IPS-NIHi7 (cell line): ENCODE measurements around the gene TBCD.
"Not testable (repeated sequence)": the region's sequence is repeated elsewhere in the genome, so short reads cannot be mapped to it uniquely, and the experiment has no call there.

Experiments
- DNase-seq: peaks from one replicate; pipeline ENCODE4 v3.0.0; 2012; ENCODE audit warnings: mixed read lengths; ENCODE audit errors: extremely low spot score

Gene TBCD

DNA sequence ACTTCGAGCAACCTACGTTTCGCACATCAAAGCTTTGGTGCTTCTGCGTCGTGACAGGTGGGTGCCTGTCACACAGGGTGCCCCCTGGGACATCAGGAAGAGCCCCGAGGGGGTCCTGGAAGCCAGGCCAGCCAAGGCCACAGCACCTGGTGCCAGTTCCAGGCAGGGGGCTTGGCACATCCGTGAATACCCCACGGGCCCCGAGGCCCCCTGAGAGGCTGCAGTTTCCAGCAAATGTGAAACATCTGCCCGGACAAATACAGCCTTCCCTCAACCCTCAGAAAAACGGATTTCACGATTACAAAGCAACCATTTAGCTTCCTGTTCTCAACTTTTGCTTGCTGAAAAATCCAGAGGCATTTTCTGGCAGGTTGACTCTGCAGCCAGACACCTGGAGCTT lies 218.2 kb downstream of the TBCD start:
- DNase-seq = no peak

DNA sequence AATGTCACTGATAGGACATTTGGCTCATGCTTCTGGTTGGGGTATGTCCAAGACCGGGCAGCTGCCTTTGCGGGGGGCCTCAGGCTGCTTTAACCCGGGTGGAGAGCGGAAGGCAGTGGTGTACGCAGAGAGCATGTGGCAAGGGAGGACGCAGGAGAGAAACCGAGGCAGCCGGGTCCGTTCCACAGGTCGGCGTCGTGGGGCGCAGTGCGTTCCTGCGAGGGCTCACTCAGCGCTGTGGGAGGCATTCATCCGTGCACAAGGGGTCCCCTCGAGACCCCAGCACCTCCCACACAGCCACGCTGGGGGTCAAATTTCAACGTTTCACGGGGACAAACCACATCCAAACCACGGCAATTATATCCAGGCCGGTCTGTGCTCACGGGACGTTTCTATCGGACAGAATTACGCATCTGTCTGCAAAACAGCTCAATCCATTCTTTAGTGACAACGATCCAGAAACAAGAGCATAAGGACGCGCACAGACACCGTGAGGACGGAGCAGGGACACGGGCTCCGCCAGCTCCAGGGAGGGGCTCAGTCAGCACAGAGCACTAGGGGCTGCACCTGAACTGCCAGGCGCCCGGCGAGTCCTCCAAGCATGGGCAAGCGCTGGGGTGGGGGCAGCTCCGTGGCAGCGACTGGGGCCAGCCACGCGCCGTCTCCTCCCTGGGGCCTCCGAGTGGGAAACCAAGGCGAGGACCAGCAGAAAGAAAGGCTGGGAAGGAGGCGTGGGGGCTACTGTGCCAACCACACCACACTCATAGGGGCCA lies 219.1 kb downstream of the TBCD start:
- no peak for DNase-seq

- peak; percentile 3 for DNase-seq
Observed at GRCh38 chr17:82972836-82973372, 221.0 kb downstream of the TBCD start.

- DNase-seq = peak; percentile 5
Observed at GRCh38 chr17:82973456-82974135, 221.7 kb downstream of the TBCD start.

- DNase-seq = peak; percentile 8
Observed at GRCh38 chr17:82974136-82974952, 222.5 kb downstream of the TBCD start.

DNA sequence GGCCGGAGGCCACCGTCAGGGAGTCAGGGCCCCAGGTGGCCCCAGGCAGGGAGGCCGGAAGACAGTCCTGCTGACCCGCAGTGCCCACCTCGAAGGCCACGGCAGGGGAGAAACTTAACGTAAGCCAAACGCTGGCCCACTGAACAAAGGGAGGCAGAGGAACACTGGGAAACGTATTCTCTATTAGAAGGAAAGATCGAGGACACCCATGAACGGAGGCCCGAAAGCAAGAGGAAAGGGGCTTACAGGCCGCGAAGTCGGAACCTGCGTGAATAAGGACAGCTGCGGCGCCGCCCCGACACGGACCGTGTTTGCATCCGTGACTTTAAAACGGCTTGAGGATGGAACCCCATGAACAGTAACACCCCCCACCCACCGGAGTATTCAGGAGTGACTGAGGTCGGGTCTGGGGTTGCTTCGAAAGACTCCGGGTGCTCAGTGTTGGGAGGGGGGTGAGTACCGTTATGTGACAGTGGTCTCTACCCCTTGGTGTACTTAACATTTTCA lies 225.2 kb downstream of the TBCD start:
- DNase-seq = peak; percentile 4

DNA sequence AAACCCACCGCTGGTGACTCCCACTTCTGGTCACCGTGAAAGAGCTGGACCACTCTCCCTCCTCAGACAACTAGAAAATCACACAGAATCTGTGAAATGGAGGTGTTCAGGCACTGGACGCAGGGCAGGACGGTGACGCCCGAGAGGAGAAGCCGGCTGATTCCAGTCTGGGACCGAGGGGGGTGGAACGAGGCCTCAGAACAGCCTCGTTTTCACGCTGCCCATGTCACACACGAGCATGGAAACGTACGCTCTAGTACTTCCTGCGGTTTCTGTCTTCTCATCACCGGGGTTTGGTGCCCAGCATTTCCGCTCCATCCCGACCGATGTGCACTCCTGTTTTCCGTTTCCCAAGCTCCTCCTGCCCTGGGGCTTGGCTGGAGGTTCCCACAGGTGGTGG lies 225.7 kb downstream of the TBCD start:
- DNase-seq = peak; percentile 6

GRCh38 chr17:82978765-82979349 lies 227.0 kb downstream of the TBCD start:
- no peak for DNase-seq

- DNase-seq = peak; percentile 2
Observed at GRCh38 chr17:82979718-82980117, 227.9 kb downstream of the TBCD start.

DNA sequence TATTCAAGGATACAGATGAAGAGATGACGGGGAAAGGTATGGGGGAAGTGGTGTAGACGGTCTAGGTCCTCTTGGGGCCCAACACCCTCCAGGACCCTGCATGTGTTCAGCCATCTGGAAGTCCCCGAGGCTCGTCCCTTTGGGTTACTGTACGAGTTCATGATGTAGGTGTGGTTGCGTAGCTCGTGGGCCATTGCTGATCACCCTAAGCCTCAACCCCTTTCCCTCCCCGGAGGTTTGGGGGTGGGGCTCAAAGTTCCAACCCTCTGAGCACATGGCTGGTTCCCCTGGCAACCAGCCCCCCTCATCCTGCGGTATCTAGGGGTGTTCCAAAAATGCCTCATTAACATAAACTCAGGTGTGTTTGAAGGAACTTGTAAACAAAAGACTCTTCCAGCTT lies 228.8 kb downstream of the TBCD start:
- peak; percentile 8 for DNase-seq

DNA sequence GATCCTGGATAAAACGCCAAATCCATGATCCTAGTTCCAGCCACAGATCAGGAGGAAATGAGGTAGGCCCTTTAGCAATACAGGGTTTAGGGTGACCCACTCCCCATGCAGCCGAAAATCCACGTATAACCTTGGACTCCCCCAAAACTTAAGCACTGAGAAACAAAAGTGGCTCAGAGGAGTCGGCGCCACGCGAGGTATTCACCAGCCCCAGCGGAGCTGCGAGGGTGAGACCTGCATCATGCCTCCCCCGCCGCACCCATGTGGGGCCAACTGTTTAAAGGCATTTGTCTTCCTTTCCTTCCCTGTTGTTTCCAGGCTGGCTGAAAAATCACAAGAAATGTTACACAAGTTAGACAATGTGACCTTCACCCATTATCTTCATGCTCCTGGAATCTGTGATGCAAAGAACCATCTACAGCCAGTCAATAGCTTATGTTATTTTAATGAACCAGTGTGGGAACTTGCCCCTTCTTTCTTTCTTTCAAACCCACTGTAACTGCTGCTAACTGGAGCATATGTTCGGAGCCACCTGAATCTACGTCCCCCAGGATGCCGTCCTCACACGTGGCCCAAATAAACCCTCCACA lies 229.4 kb downstream of the TBCD start:
- peak; percentile 10 for DNase-seq

- DNase-seq = peak; percentile 4
Observed at GRCh38 chr17:82983510-82984248, 231.8 kb downstream of the TBCD start.

GRCh38 chr17:82984249-82984617 lies 232.4 kb downstream of the TBCD start:
- DNase-seq = not testable (repeated sequence)

DNA sequence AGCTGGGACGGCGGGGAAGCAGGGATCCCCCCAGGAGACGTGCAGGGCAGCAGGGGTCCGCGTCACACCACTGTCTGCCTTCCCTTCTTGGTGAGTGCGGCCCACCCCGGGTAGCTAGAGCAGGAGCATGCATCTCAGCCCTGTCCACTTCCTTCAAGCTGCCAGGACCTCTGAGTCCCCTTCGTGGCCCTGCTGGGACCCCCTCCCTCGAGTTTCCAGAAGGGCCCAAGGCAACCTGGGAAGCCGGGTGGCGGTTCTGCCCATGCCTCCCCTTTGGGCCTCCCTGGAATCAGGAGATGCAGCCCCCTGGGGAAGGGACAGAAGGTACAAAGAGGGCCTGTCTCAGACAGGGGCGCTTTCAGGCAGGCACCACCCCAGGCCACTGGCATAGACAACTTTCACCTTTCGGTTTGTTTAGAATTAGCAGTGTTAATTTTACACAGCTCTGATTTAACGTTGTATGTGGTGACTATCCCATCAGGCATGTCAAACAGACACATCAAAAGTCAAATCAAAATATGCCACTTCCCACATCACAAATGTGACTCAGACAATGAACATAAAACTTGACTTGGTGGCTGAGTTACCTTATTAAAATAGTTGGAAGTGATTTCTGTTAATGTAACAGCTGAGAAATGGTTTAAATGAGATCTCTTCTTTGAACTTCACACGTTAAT lies 233.0 kb downstream of the TBCD start:
- DNase-seq = peak; percentile 3

DNA sequence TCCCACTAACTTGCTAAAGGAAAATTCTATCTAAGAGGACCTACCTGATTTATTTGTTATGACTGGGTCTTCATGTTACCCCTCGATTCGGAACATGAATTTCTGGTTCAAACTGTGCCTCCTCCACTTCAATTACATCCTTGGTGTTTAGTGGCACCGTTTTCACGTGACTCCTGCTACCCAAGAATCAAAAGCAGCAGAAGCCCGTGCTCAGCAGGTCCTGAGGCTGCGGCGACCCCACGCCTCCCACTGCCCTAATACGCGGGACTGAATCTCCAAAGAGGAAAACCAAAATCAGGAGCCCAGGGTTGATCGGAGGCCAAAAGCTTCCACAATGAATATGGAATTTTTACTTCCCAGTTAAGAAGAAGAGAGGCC lies 233.6 kb downstream of the TBCD start:
- DNase-seq = peak; percentile 6

DNA sequence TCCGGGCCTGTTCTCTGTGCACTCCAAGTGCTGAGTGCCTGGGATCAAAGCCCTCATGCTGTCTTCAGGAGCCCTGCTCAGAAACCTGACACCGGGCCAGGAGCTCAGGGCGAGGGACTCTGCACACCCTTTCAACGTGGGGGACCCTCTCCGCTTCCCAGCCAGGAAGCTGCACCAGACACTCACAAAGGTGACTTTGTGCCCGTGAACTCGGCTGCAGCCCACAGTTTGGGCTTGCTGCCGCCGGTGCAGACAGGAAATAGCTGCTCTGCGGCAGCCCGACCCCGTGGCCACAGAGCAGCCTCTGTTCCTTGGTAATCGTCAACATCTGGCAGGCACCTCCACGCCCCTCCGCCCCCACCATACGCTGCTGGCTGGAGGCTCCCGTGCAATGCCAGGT lies 234.1 kb downstream of the TBCD start:
- DNase-seq = peak; percentile 71

DNA sequence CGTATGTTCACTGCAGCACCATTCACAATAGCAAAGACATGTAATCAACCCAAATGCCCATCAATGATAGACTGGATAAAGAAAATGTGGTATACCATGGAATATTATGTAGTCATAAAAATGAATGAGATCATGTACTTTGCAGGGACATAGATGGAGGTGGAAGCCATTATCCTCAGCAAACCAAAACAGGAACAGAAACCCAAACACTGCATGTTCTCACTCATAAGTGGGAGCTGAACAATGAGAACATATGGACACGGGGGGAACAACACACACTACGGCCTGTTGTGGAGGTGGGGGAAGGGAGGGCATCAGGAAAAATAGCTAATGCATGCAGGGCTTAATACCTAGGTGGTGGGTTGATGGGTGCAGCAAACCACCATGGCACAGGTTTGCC lies 237.2 kb downstream of the TBCD start:
- DNase-seq = not testable (repeated sequence)

GRCh38 chr17:82989881-82990280 lies 238.0 kb downstream of the TBCD start:
- DNase-seq = no peak

DNA sequence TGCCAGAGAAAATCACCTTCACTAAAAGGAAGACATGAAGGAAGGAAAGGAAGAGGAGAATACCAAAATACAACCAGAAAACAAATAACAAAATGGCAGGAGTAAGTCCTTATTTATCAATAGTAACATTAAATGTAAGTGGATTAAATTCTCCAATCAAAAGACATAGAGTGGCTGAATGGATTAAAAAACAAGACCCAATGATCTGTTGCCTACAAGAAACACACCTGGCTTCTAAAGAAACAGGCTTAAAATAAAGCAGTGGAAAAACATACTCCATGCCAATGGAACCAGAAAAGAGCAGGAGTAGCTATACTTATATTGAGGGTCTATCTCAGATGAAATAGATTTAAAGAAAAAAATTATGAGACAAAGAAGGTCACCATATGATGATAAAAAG lies 241.1 kb downstream of the TBCD start:
- no peak for DNase-seq
